ENCODE data around the gene PHC2. TPM values are rescaled to one million over a fixed set of nuclear protein-coding genes. Genes with fewer than 3 reads are reported as not detected.

PHC2 gene
- total and polyA plus RNA-seq, 8 donors, result 70.8 to 140 (median 109) TPM

DNA sequence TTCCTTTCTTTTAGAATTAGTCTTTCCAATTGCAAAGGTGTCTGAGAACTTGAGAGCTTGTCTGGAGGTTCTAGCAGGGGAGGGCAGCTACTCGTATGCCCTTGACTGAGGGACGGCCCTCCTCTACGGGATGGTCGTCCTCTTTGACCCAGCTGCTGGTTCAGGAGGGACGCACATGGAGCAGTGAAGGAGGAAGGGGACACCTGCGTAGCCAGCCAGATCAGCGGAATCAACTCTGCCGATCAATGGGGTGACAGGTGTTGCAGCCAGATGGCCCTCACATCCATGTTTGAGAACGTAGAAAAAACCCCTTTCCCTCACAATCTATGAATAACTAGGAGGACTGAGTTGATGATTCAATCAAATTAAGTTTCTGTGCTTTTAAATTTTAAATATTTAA lies 94.3 kb downstream of the PHC2 start:
- no peak for TF ChIP-seq POLR2A (IDR thresholded peaks at IDR 0.05)
- TF ChIP-seq POLR2AphosphoS5 (IDR thresholded peaks at IDR 0.05), result no peak
- TF ChIP-seq EP300 (IDR thresholded peaks at IDR 0.05), result no peak
- no peak for TF ChIP-seq CTCF (IDR thresholded peaks at IDR 0.05)
- Histone ChIP-seq H3K27me3 (no peaks in the 10 kb centered on the region), H3K4me3 (no peak overlapping the region), H3K4me1 (peaks cover 91 to 100% (median 98%) of the 10 kb centered on the region in 4 donors), H3K36me3 (peaks cover 8 to 32% (median 26%) of the 10 kb centered on the region in 4 donors), H3K27ac (peak overlapping the region; percentile 41 to 100 (median 99)), H3K9me3 (no peaks in the 10 kb centered on the region)
- DNase-seq, result peak in 1 of 2 donors; percentile 49
- WGBS, 5 donors, result 63 to 76% (median 68%) methylated on average over 9 of the region's 9 CpGs
- intact Hi-C loops (cut with DNase I; ENCODE audit: low total_unique reads), result no loop called here

GRCh38 chr1:33335020-33335419 lies 95.9 kb downstream of the PHC2 start:
- H3K27ac ChIP-seq, result peak overlapping the region; percentile 21 to 100 (median 99)
- H3K36me3 ChIP-seq, result peaks cover 24 to 45% (median 41%) of the 10 kb centered on the region in 4 donors
- no peak for TF ChIP-seq POLR2A (IDR thresholded peaks at IDR 0.05)
- TF ChIP-seq POLR2AphosphoS5 (IDR thresholded peaks at IDR 0.05), result peak in 2 of 3 donors; percentile 11 to 36
- WGBS, 5 donors, result 33 to 48% (median 46%) methylated on average over 4 of the region's 4 CpGs
- no peaks in the 10 kb centered on the region for H3K9me3 ChIP-seq
- H3K4me3 ChIP-seq, result peak overlapping the region in 2 of 4 donors; percentile 3 to 17
- no peak for DNase-seq
- no peaks in the 10 kb centered on the region for H3K27me3 ChIP-seq
- intact Hi-C loops (cut with DNase I; ENCODE audit: low total_unique reads), result no loop called here
- peaks cover 76 to 93% (median 84%) of the 10 kb centered on the region in 4 donors for H3K4me1 ChIP-seq

DNA sequence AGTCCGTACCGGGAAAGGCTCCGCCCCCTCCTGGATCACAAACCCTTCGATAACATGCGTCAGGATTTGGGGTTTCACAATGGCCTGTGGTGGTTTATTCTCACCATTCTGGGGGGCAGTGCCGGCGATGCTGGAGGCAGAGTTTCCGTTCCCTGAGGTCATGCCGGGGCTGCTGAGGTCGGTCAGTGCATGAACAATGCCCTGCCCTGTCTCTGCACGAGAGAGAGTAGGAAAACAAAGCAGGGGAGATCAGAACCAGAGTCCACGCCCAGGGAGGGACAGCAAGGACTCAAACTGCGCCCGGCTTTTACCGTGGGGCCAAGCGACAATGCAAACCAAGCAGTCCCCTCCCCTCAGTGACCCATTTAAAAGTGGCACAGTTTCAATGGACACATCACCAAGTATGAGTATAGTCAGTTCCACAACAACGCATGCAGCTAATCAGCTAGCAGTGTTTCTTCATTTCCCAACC lies 96.8 kb downstream of the PHC2 start:
- TF ChIP-seq POLR2A (IDR thresholded peaks at IDR 0.05) (no peak), POLR2AphosphoS5 (IDR thresholded peaks at IDR 0.05) (peak in 2 of 3 donors; percentile 35 to 67), EP300 (IDR thresholded peaks at IDR 0.05) (peak; percentile 7)
- peak; percentile 51 to 59 for DNase-seq
- peak overlapping the region in 2 of 4 donors; percentile 3 to 11 for H3K4me3 ChIP-seq

GRCh38 chr1:33332881-33333280 lies 98.0 kb downstream of the PHC2 start:
- H3K27ac ChIP-seq, result peak overlapping the region in 4 of 5 donors; percentile 97 to 100 (median 99)
- peaks cover 58 to 92% (median 69%) of the 10 kb centered on the region in 4 donors for H3K4me1 ChIP-seq
- H3K36me3 ChIP-seq, result peaks cover 45 to 67% (median 63%) of the 10 kb centered on the region in 4 donors
- intact Hi-C loops (cut with DNase I; ENCODE audit: low total_unique reads), result no loop called here
- no peak for DNase-seq
- H3K4me3 ChIP-seq, result no peak overlapping the region
- H3K9me3 ChIP-seq, result no peaks in the 10 kb centered on the region
- H3K27me3 ChIP-seq, result no peaks in the 10 kb centered on the region
- TF ChIP-seq POLR2AphosphoS5 (IDR thresholded peaks at IDR 0.05) (no peak), EP300 (IDR thresholded peaks at IDR 0.05) (no peak), CTCF (IDR thresholded peaks at IDR 0.05) (no peak), POLR2A (IDR thresholded peaks at IDR 0.05) (no peak)
- WGBS, 5 donors, result 57 to 77% (median 66%) methylated on average over 5 of the region's 5 CpGs

More for the DNA sequence above, 96.8 kb downstream of the PHC2 start:
- no peaks in the 10 kb centered on the region for H3K27me3 ChIP-seq
- peaks cover 33 to 54% (median 50%) of the 10 kb centered on the region in 4 donors for H3K36me3 ChIP-seq
- intact Hi-C loops (cut with DNase I; ENCODE audit: low total_unique reads), result no loop called here
- peaks cover 67 to 92% (median 75%) of the 10 kb centered on the region in 4 donors for H3K4me1 ChIP-seq
- H3K27ac ChIP-seq, result peak overlapping the region; percentile 44 to 100 (median 99)
- no peaks in the 10 kb centered on the region for H3K9me3 ChIP-seq
- 22 to 41% (median 30%) methylated on average over 17 of the region's 17 CpGs for WGBS, 5 donors

- Histone ChIP-seq H3K27me3 (no peaks in the 10 kb centered on the region), H3K9me3 (no peaks in the 10 kb centered on the region), H3K4me1 (peaks cover 58 to 92% (median 68%) of the 10 kb centered on the region in 4 donors), H3K27ac (peak overlapping the region in 4 of 5 donors; percentile 97 to 100 (median 99)), H3K4me3 (no peak overlapping the region), H3K36me3 (peaks cover 50 to 72% (median 68%) of the 10 kb centered on the region in 4 donors)
- WGBS, 5 donors, result 61 to 80% (median 78%) methylated on average over 7 to 10 of the region's 10 CpGs
- TF ChIP-seq POLR2AphosphoS5 (IDR thresholded peaks at IDR 0.05), result peak in 1 of 3 donors; percentile 34
- no peak for TF ChIP-seq POLR2A (IDR thresholded peaks at IDR 0.05)
- DNase-seq, result no peak
- intact Hi-C loops (cut with DNase I; ENCODE audit: low total_unique reads), result no loop called here
These were observed 98.5 kb downstream of the PHC2 start for GRCh38 chr1:33332357-33332789.
